Activated naive CD8-positive, alpha-beta T cell (primary cell): ENCODE results near the gene LRRC55.

Source experiments
- H3K27ac Mint-ChIP-seq: one replicate; pipeline ENCODE4 v1.8.0; 2021; ENCODE audit warnings: mixed read lengths
- H3K27me3 Mint-ChIP-seq: one replicate; pipeline ENCODE4 v1.8.0; 2021; ENCODE audit warnings: mixed read lengths
- H3K36me3 Mint-ChIP-seq: one replicate; pipeline ENCODE4 v1.8.0; 2021; ENCODE audit warnings: mixed read lengths
- H3K4me1 Mint-ChIP-seq: one replicate; pipeline ENCODE4 v1.8.0; 2021; ENCODE audit warnings: low read depth, mixed read lengths
- H3K4me3 Mint-ChIP-seq: one replicate; pipeline ENCODE4 v1.8.0; 2021; ENCODE audit warnings: mild to moderate bottlenecking, mixed read lengths
- H3K9me3 Mint-ChIP-seq: one replicate; pipeline ENCODE4 v1.8.0; 2021; ENCODE audit warnings: low read depth, mixed read lengths

LRRC55 gene

GRCh38 chr11:57203882-57204480, 22.2 kb downstream of the LRRC55 start:
- no peak overlapping the region for H3K4me3 Mint-ChIP-seq
- no peaks in the 10 kb centered on the region for H3K4me1 Mint-ChIP-seq
- H3K27ac Mint-ChIP-seq = no peak overlapping the region
- H3K27me3 Mint-ChIP-seq = peaks cover 11% of the 10 kb centered on the region
- no peaks in the 10 kb centered on the region for H3K9me3 Mint-ChIP-seq
- H3K36me3 Mint-ChIP-seq = no peaks in the 10 kb centered on the region

GRCh38 chr11:57205041-57205641, 23.4 kb downstream of the LRRC55 start:
- H3K4me3 Mint-ChIP-seq = no peak overlapping the region
- H3K9me3 Mint-ChIP-seq = no peaks in the 10 kb centered on the region
- peaks cover 11% of the 10 kb centered on the region for H3K27me3 Mint-ChIP-seq
- no peak overlapping the region for H3K27ac Mint-ChIP-seq
- no peaks in the 10 kb centered on the region for H3K36me3 Mint-ChIP-seq
- H3K4me1 Mint-ChIP-seq = no peaks in the 10 kb centered on the region

- Mint-ChIP-seq H3K4me3 (no peak overlapping the region), H3K36me3 (no peaks in the 10 kb centered on the region), H3K27ac (no peak overlapping the region), H3K9me3 (no peaks in the 10 kb centered on the region), H3K4me1 (no peaks in the 10 kb centered on the region), H3K27me3 (peaks cover 10% of the 10 kb centered on the region)
Observed at GRCh38 chr11:57207168-57207567, 25.4 kb downstream of the LRRC55 start.

GRCh38 chr11:57210781-57211180, 29.0 kb downstream of the LRRC55 start:
- Mint-ChIP-seq H3K9me3 (no peaks in the 10 kb centered on the region), H3K4me1 (no peaks in the 10 kb centered on the region), H3K27me3 (peaks cover 6% of the 10 kb centered on the region), H3K27ac (no peak overlapping the region), H3K36me3 (no peaks in the 10 kb centered on the region), H3K4me3 (no peak overlapping the region)

- no peak overlapping the region for H3K4me3 Mint-ChIP-seq
- H3K9me3 Mint-ChIP-seq = no peaks in the 10 kb centered on the region
- no peaks in the 10 kb centered on the region for H3K36me3 Mint-ChIP-seq
- no peak overlapping the region for H3K27ac Mint-ChIP-seq
- H3K27me3 Mint-ChIP-seq = peaks cover 7% of the 10 kb centered on the region
- H3K4me1 Mint-ChIP-seq = no peaks in the 10 kb centered on the region
Observed at GRCh38 chr11:57213342-57214097, 31.8 kb downstream of the LRRC55 start.

- no peaks in the 10 kb centered on the region for H3K9me3 Mint-ChIP-seq
Observed at GRCh38 chr11:57214098-57214417, 32.3 kb downstream of the LRRC55 start.

GRCh38 chr11:57214494-57214893, 32.7 kb downstream of the LRRC55 start:
- no peak overlapping the region for H3K27ac Mint-ChIP-seq
- peaks cover 7% of the 10 kb centered on the region for H3K27me3 Mint-ChIP-seq
- no peaks in the 10 kb centered on the region for H3K36me3 Mint-ChIP-seq
- H3K4me1 Mint-ChIP-seq = no peaks in the 10 kb centered on the region
- H3K9me3 Mint-ChIP-seq = no peaks in the 10 kb centered on the region
- no peak overlapping the region for H3K4me3 Mint-ChIP-seq

More at GRCh38 chr11:57214098-57214417, 32.3 kb downstream of the LRRC55 start:
- Mint-ChIP-seq H3K36me3 (no peaks in the 10 kb centered on the region), H3K4me3 (no peak overlapping the region), H3K4me1 (no peaks in the 10 kb centered on the region), H3K27ac (no peak overlapping the region), H3K27me3 (peaks cover 7% of the 10 kb centered on the region)

GRCh38 chr11:57216463-57216862, 34.7 kb downstream of the LRRC55 start:
- no peaks in the 10 kb centered on the region for H3K9me3 Mint-ChIP-seq
- H3K4me3 Mint-ChIP-seq = no peak overlapping the region
- peaks cover 7% of the 10 kb centered on the region for H3K27me3 Mint-ChIP-seq
- H3K4me1 Mint-ChIP-seq = no peaks in the 10 kb centered on the region
- no peaks in the 10 kb centered on the region for H3K36me3 Mint-ChIP-seq
- no peak overlapping the region for H3K27ac Mint-ChIP-seq

GRCh38 chr11:57217053-57217452, 35.3 kb downstream of the LRRC55 start:
- no peaks in the 10 kb centered on the region for H3K36me3 Mint-ChIP-seq
- no peaks in the 10 kb centered on the region for H3K4me1 Mint-ChIP-seq
- H3K27me3 Mint-ChIP-seq = peaks cover 7% of the 10 kb centered on the region
- H3K27ac Mint-ChIP-seq = no peak overlapping the region
- H3K9me3 Mint-ChIP-seq = no peaks in the 10 kb centered on the region
- H3K4me3 Mint-ChIP-seq = no peak overlapping the region

- Mint-ChIP-seq H3K27ac (no peak overlapping the region), H3K4me1 (no peaks in the 10 kb centered on the region), H3K9me3 (no peaks in the 10 kb centered on the region), H3K4me3 (no peak overlapping the region), H3K27me3 (peaks cover 7% of the 10 kb centered on the region), H3K36me3 (no peaks in the 10 kb centered on the region)
Observed at GRCh38 chr11:57219021-57219627, 37.4 kb downstream of the LRRC55 start.

GRCh38 chr11:57222239-57222638, 40.5 kb downstream of the LRRC55 start:
- Mint-ChIP-seq H3K27me3 (peaks cover 7% of the 10 kb centered on the region), H3K4me3 (no peak overlapping the region), H3K4me1 (no peaks in the 10 kb centered on the region), H3K36me3 (no peaks in the 10 kb centered on the region), H3K9me3 (no peaks in the 10 kb centered on the region), H3K27ac (no peak overlapping the region)

GRCh38 chr11:57223601-57224000, 41.8 kb downstream of the LRRC55 start:
- Mint-ChIP-seq H3K9me3 (no peaks in the 10 kb centered on the region), H3K36me3 (no peaks in the 10 kb centered on the region), H3K27me3 (peaks cover 2% of the 10 kb centered on the region), H3K27ac (no peak overlapping the region), H3K4me1 (no peaks in the 10 kb centered on the region), H3K4me3 (no peak overlapping the region)

- H3K4me1 Mint-ChIP-seq = no peaks in the 10 kb centered on the region
- no peak overlapping the region for H3K27ac Mint-ChIP-seq
- no peak overlapping the region for H3K4me3 Mint-ChIP-seq
- no peaks in the 10 kb centered on the region for H3K9me3 Mint-ChIP-seq
- peaks cover 2% of the 10 kb centered on the region for H3K27me3 Mint-ChIP-seq
- no peaks in the 10 kb centered on the region for H3K36me3 Mint-ChIP-seq
Observed at GRCh38 chr11:57224128-57224527, 42.4 kb downstream of the LRRC55 start.

- Mint-ChIP-seq H3K4me3 (no peak overlapping the region), H3K27ac (no peak overlapping the region), H3K9me3 (no peaks in the 10 kb centered on the region), H3K4me1 (no peaks in the 10 kb centered on the region), H3K36me3 (no peaks in the 10 kb centered on the region), H3K27me3 (peaks cover 2% of the 10 kb centered on the region)
Observed at GRCh38 chr11:57224537-57224936, 42.8 kb downstream of the LRRC55 start.

GRCh38 chr11:57228600-57228999, 46.8 kb downstream of the LRRC55 start:
- no peaks in the 10 kb centered on the region for H3K9me3 Mint-ChIP-seq
- no peak overlapping the region for H3K27ac Mint-ChIP-seq
- no peak overlapping the region for H3K4me3 Mint-ChIP-seq
- peaks cover 2% of the 10 kb centered on the region for H3K4me1 Mint-ChIP-seq
- no peaks in the 10 kb centered on the region for H3K36me3 Mint-ChIP-seq
- peaks cover 20% of the 10 kb centered on the region for H3K27me3 Mint-ChIP-seq
